Stimulated activated naive CD8-positive, alpha-beta T cell treated with anti-CD3 and anti-CD28 coated beads, Interleukin-15, amount 100 ng/mL, for 72 hours (primary cell): Measurements from ENCODE around the gene B4GALT4.
"Not testable (repeated sequence)": the region's sequence is repeated elsewhere in the genome, so short reads cannot be mapped to it uniquely, and the experiment has no call there.

Experiments used
- ATAC-seq: fragments of 150-1000 bp; cut with Tn5 transposase; 2 replicates; pipeline ENCODE4 v1.10.0; 2021; ENCODE audit warnings: mild to moderate bottlenecking, moderate library complexity
- DNase-seq, 2 donors: peaks; one replicate each; pipeline ENCODE4 v3.0.0; 2021 to 2022
- H3K27ac Mint-ChIP-seq, 2 donors: one replicate each; pipeline ENCODE4 v1.8.0; 2022; ENCODE audit warnings: mild to moderate bottlenecking in 2 of 2, mixed read lengths in 2 of 2, moderate library complexity in 2 of 2
- H3K27me3 Mint-ChIP-seq: one replicate; pipeline ENCODE4 v1.8.0; 2022; ENCODE audit warnings: mixed read lengths
- H3K4me1 Mint-ChIP-seq: one replicate; pipeline ENCODE4 v1.8.0; 2022; ENCODE audit warnings: mild to moderate bottlenecking, mixed read lengths
- H3K4me3 Mint-ChIP-seq, 2 donors: one replicate each; pipeline ENCODE4 v1.8.0; 2022; ENCODE audit warnings: mild to moderate bottlenecking in 2 of 2, mixed read lengths in 2 of 2, moderate library complexity in 1 of 2
- H3K9me3 Mint-ChIP-seq, 2 donors: one replicate each; pipeline ENCODE4 v1.8.0; 2022; ENCODE audit warnings: mixed read lengths in 2 of 2

The B4GALT4 gene

GRCh38 chr3:119243712-119244111 lies 3.0 kb upstream of the B4GALT4 start:
- H3K27me3 Mint-ChIP-seq: no peaks in the 10 kb centered on the region
- no peak for DNase-seq
- no peak overlapping the region for H3K27ac Mint-ChIP-seq
- no peak for ATAC-seq
- peaks cover 13 to 26% of the 10 kb centered on the region in 2 donors for H3K9me3 Mint-ChIP-seq
- H3K4me1 Mint-ChIP-seq: peaks cover 28% of the 10 kb centered on the region
- no peak overlapping the region for H3K4me3 Mint-ChIP-seq

GRCh38 chr3:119243058-119243529 lies 2.4 kb upstream of the B4GALT4 start:
- Mint-ChIP-seq H3K4me1 (peaks cover 28% of the 10 kb centered on the region), H3K9me3 (peaks cover 11 to 23% of the 10 kb centered on the region in 2 donors)
- ATAC-seq, H3K4me3 Mint-ChIP-seq, DNase-seq, H3K27ac Mint-ChIP-seq, H3K27me3 Mint-ChIP-seq: not testable (repeated sequence)

- H3K27me3 Mint-ChIP-seq, DNase-seq, ATAC-seq, H3K4me3 Mint-ChIP-seq: not testable (repeated sequence)
- peaks cover 28% of the 10 kb centered on the region for H3K4me1 Mint-ChIP-seq
- H3K27ac Mint-ChIP-seq: peak overlapping the region in 1 of 2 donors; percentile 59
- H3K9me3 Mint-ChIP-seq: peaks cover 8 to 19% of the 10 kb centered on the region in 2 donors
Measured at GRCh38 chr3:119242387-119243057, 1.8 kb upstream of the B4GALT4 start.

GRCh38 chr3:119240101-119240590 lies 532 bp downstream of the B4GALT4 start:
- peak overlapping the region; percentile 88 to 91 for H3K4me3 Mint-ChIP-seq
- H3K27ac Mint-ChIP-seq: peak overlapping the region; percentile 93 to 94
- H3K9me3 Mint-ChIP-seq: no peaks in the 10 kb centered on the region
- peaks cover 48% of the 10 kb centered on the region for H3K4me1 Mint-ChIP-seq
- no peaks in the 10 kb centered on the region for H3K27me3 Mint-ChIP-seq
- peak in 1 of 2 donors; percentile 42 for DNase-seq
- ATAC-seq: peak; percentile 46

GRCh38 chr3:119239206-119239820 lies 1.4 kb downstream of the B4GALT4 start:
- Mint-ChIP-seq H3K4me3 (peak overlapping the region; percentile 88 to 91), H3K9me3 (no peaks in the 10 kb centered on the region), H3K27me3 (no peaks in the 10 kb centered on the region), H3K4me1 (peaks cover 50% of the 10 kb centered on the region), H3K27ac (peak overlapping the region; percentile 93 to 94)
- no peak for DNase-seq
- no peak for ATAC-seq

GRCh38 chr3:119238363-119238762 lies 2.3 kb downstream of the B4GALT4 start:
- no peaks in the 10 kb centered on the region for H3K27me3 Mint-ChIP-seq
- ATAC-seq: no peak
- no peaks in the 10 kb centered on the region for H3K9me3 Mint-ChIP-seq
- no peak for DNase-seq
- peak overlapping the region in 1 of 2 donors; percentile 54 for H3K4me3 Mint-ChIP-seq
- peaks cover 50% of the 10 kb centered on the region for H3K4me1 Mint-ChIP-seq
- no peak overlapping the region for H3K27ac Mint-ChIP-seq

- Mint-ChIP-seq H3K27me3 (no peaks in the 10 kb centered on the region), H3K4me1 (peaks cover 50% of the 10 kb centered on the region), H3K9me3 (no peaks in the 10 kb centered on the region), H3K27ac (peak overlapping the region in 1 of 2 donors; percentile 43), H3K4me3 (peak overlapping the region in 1 of 2 donors; percentile 4)
- no peak for DNase-seq
- ATAC-seq: no peak
Measured at GRCh38 chr3:119237299-119237698, 3.4 kb downstream of the B4GALT4 start.

- no peak for DNase-seq
- peak overlapping the region; percentile 4 to 29 for H3K4me3 Mint-ChIP-seq
- peaks cover 50% of the 10 kb centered on the region for H3K4me1 Mint-ChIP-seq
- H3K27ac Mint-ChIP-seq: peak overlapping the region; percentile 43 to 48
- no peaks in the 10 kb centered on the region for H3K9me3 Mint-ChIP-seq
- no peak for ATAC-seq
- H3K27me3 Mint-ChIP-seq: no peaks in the 10 kb centered on the region
Measured at GRCh38 chr3:119236756-119237155, 3.9 kb downstream of the B4GALT4 start.

- ATAC-seq (no peak), DNase-seq (no peak)
- H3K27me3 Mint-ChIP-seq: no peaks in the 10 kb centered on the region
- H3K27ac Mint-ChIP-seq: no peak overlapping the region
- peak overlapping the region; percentile 8 to 42 for H3K4me3 Mint-ChIP-seq
- H3K4me1 Mint-ChIP-seq: peaks cover 40% of the 10 kb centered on the region
- H3K9me3 Mint-ChIP-seq: no peaks in the 10 kb centered on the region
Measured at GRCh38 chr3:119235151-119235550, 5.5 kb downstream of the B4GALT4 start.

- peak overlapping the region; percentile 59 to 82 for H3K27ac Mint-ChIP-seq
- H3K4me3 Mint-ChIP-seq: peak overlapping the region; percentile 8 to 42
- no peaks in the 10 kb centered on the region for H3K9me3 Mint-ChIP-seq
- no peaks in the 10 kb centered on the region for H3K27me3 Mint-ChIP-seq
- ATAC-seq: no peak
- no peak for DNase-seq
- H3K4me1 Mint-ChIP-seq: peaks cover 35% of the 10 kb centered on the region
Measured at GRCh38 chr3:119234610-119235009, 6.1 kb downstream of the B4GALT4 start.

- Mint-ChIP-seq H3K4me1 (peaks cover 22% of the 10 kb centered on the region), H3K27ac (no peak overlapping the region), H3K27me3 (no peaks in the 10 kb centered on the region), H3K9me3 (no peaks in the 10 kb centered on the region), H3K4me3 (no peak overlapping the region)
- ATAC-seq: no peak
- no peak for DNase-seq
Measured at GRCh38 chr3:119230745-119231144, 9.9 kb downstream of the B4GALT4 start.

- DNase-seq: no peak
- H3K27ac Mint-ChIP-seq: no peak overlapping the region
- H3K9me3 Mint-ChIP-seq: no peaks in the 10 kb centered on the region
- no peaks in the 10 kb centered on the region for H3K27me3 Mint-ChIP-seq
- no peak overlapping the region for H3K4me3 Mint-ChIP-seq
- ATAC-seq: no peak
- H3K4me1 Mint-ChIP-seq: peaks cover 15% of the 10 kb centered on the region
Measured at GRCh38 chr3:119230071-119230470, 10.6 kb downstream of the B4GALT4 start.

- H3K27ac Mint-ChIP-seq: no peak overlapping the region
- no peaks in the 10 kb centered on the region for H3K9me3 Mint-ChIP-seq
- H3K27me3 Mint-ChIP-seq: no peaks in the 10 kb centered on the region
- H3K4me1 Mint-ChIP-seq: peaks cover 9% of the 10 kb centered on the region
- no peak overlapping the region for H3K4me3 Mint-ChIP-seq
- DNase-seq: no peak
- ATAC-seq: no peak
Measured at GRCh38 chr3:119229190-119229589, 11.5 kb downstream of the B4GALT4 start.

- ATAC-seq (no peak), DNase-seq (no peak)
- no peak overlapping the region for H3K27ac Mint-ChIP-seq
- H3K27me3 Mint-ChIP-seq: no peaks in the 10 kb centered on the region
- peaks cover 9% of the 10 kb centered on the region for H3K4me1 Mint-ChIP-seq
- H3K9me3 Mint-ChIP-seq: no peaks in the 10 kb centered on the region
- H3K4me3 Mint-ChIP-seq: no peak overlapping the region
Measured at GRCh38 chr3:119228373-119229145, 12.1 kb downstream of the B4GALT4 start.

GRCh38 chr3:119227070-119227850 lies 13.4 kb downstream of the B4GALT4 start:
- Mint-ChIP-seq H3K4me1 (peaks cover 11% of the 10 kb centered on the region), H3K9me3 (no peaks in the 10 kb centered on the region), H3K27ac (no peak overlapping the region), H3K27me3 (no peaks in the 10 kb centered on the region), H3K4me3 (no peak overlapping the region)
- DNase-seq (no peak), ATAC-seq (no peak)
